ENCODE results near the gene ADAM15. TPM values are rescaled to one million over a fixed set of nuclear protein-coding genes. Genes with fewer than 3 reads are reported as not detected.

The ADAM15 gene
- total and polyA plus RNA-seq, 2 donors (not counting 3 experiments of a cell fraction or from before 2014, with no cell fraction given) = 295 to 299 TPM

- Histone ChIP-seq H3K79me2 (ENCODE audit: control insufficient read depth, insufficient read depth, low read length) (no peaks in the 10 kb centered on the region), H3K9me1 (replicated peaks; ENCODE audit: control insufficient read depth, extremely low read depth, insufficient read depth, low read length) (no peaks in the 10 kb centered on the region), H3K9me3 (replicated peaks; ENCODE audit: control insufficient read depth, insufficient read depth, low read length) (no peaks in the 10 kb centered on the region), H3K9ac (replicated peaks; ENCODE audit: extremely low read depth, insufficient read depth, low read length) (no peak overlapping the region), H3K4me1 (ENCODE audit: control insufficient read depth, extremely low read depth, insufficient read depth, low read length) (peaks cover 9% of the 10 kb centered on the region), H3K4me3 (replicated peaks in 1 of 3; ENCODE audit: insufficient read depth in 1 of 3, low read depth in 1 of 3, low read length in 3 of 3) (no peak overlapping the region), H2AFZ (ENCODE audit: low read depth, low read length) (no peak overlapping the region), H3K27ac (ENCODE audit: insufficient read depth, low read depth, low read length) (no peak overlapping the region), H3K36me3 (ENCODE audit: control insufficient read depth in 2 of 2, extremely low read depth in 1 of 2, insufficient read depth in 2 of 2, low read length in 2 of 2) (peaks cover 0 to 19% of the 10 kb centered on the region in 2 experiments), H3K27me3 (ENCODE audit: control insufficient read depth in 2 of 2, insufficient read depth in 2 of 2, low read length in 2 of 2) (no peaks in the 10 kb centered on the region), H3K4me2 (ENCODE audit: insufficient read depth, low read length) (no peak overlapping the region), H4K20me1 (replicated peaks; ENCODE audit: control insufficient read depth, extremely low read depth, insufficient read depth, low read length) (no peaks in the 10 kb centered on the region)
- TF ChIP-seq POLR2A (IDR thresholded peaks at IDR 0.05; ENCODE audit: low read depth, low read length) (no peak), POLR2AphosphoS5 (IDR thresholded peaks at IDR 0.05; ENCODE audit: insufficient read depth, low read depth, low read length) (no peak), JUN (IDR thresholded peaks at IDR 0.05; ENCODE audit: borderline replicate concordance, insufficient read depth, insufficient read length, low read depth) (no peak), EZH2 (IDR thresholded peaks at IDR 0.05; ENCODE audit: borderline replicate concordance, low read depth, low read length, severe bottlenecking) (no peak), MAX (IDR thresholded peaks at IDR 0.05; ENCODE audit: insufficient read depth, insufficient read length) (no peak), GATA2 (IDR thresholded peaks at IDR 0.05; ENCODE audit: insufficient read depth, insufficient read length, low read depth, low read length) (no peak), MYC (IDR thresholded peaks at IDR 0.05; ENCODE audit: low read depth, low read length) (no peak), FOS (IDR thresholded peaks at IDR 0.05; ENCODE audit: borderline replicate concordance, insufficient read depth, low read length) (no peak)
- TF ChIP-seq, protein P1, sequence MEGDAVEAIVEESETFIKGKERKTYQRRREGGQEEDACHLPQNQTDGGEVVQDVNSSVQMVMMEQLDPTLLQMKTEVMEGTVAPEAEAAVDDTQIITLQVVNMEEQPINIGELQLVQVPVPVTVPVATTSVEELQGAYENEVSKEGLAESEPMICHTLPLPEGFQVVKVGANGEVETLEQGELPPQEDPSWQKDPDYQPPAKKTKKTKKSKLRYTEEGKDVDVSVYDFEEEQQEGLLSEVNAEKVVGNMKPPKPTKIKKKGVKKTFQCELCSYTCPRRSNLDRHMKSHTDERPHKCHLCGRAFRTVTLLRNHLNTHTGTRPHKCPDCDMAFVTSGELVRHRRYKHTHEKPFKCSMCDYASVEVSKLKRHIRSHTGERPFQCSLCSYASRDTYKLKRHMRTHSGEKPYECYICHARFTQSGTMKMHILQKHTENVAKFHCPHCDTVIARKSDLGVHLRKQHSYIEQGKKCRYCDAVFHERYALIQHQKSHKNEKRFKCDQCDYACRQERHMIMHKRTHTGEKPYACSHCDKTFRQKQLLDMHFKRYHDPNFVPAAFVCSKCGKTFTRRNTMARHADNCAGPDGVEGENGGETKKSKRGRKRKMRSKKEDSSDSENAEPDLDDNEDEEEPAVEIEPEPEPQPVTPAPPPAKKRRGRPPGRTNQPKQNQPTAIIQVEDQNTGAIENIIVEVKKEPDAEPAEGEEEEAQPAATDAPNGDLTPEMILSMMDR (IDR thresholded peaks at IDR 0.05; ENCODE audit: extremely low read depth in 1 of 2, insufficient read depth in 1 of 2, low read depth in 1 of 2, low read length in 2 of 2) = no peak
- FAIRE-seq (no peak), DNase-seq (ENCODE audit: low read depth, low spot score) (no peak)
- ChIA-PET POLR2A (no interaction called here), CTCF (interaction anchor here (0.6 to 6.4 kb wide), 10 partner anchors 9 to 71 kb away, joined by 3 to 87 read pairs (median 3); partner anchors contain the start of genes ADAM15, LENEP, PYGO2 and ZBTB7B)
- dilution Hi-C loops (cut with MboI; ENCODE audit: extremely low pct_ligation_motif_present, low sequenced_read_pairs) = no loop called here
- intact Hi-C loops (cut with micrococcal nuclease) = loop anchor here (5.0 kb wide), 1 partner anchor 458 kb away; the partner anchor contains the start of gene UBE2Q1
- BruUV-seq (replicated peaks) = no TSS peak
Observed at GRCh38 chr1:155014709-155015508, 36.2 kb upstream of the ADAM15 start.

All from endothelial cell of umbilical vein (primary cell).